ENCODE results near the gene PDZRN3. TPM values are rescaled to one million over a fixed set of nuclear protein-coding genes. Genes with fewer than 3 reads are reported as not detected.

Gene PDZRN3
- total RNA-seq, 1 experiment from 2014 or later, result not detected

GRCh38 chr3:73557986-73558726 lies 66.6 kb downstream of the PDZRN3 start:
- no peaks in the 10 kb centered on the region for H3K9me2 ChIP-seq (ENCODE audit: insufficient read depth)
- no peak overlapping the region for H3K27ac ChIP-seq
- intact Hi-C loops (cut with micrococcal nuclease; ENCODE audit: unreplicated experiment), result no loop called here
- no peaks in the 10 kb centered on the region for H3K9me3 ChIP-seq (ENCODE audit: insufficient read depth, low read depth)
- no peaks in the 10 kb centered on the region for H4K20me1 ChIP-seq (ENCODE audit: insufficient read depth)
- no peaks in the 10 kb centered on the region for H3F3A ChIP-seq (ENCODE audit: insufficient read depth, low read depth)
- H3K4me1 ChIP-seq (replicated peaks; ENCODE audit: insufficient read depth), result no peaks in the 10 kb centered on the region
- no peak overlapping the region for H2AFZ ChIP-seq
- TF ChIP-seq EZH2 (IDR thresholded peaks at IDR 0.05; ENCODE audit: low read depth), result no peak
- no peak for TF ChIP-seq CTCF (conservative IDR thresholded peaks at IDR 0.05)
- H3K79me2 ChIP-seq (ENCODE audit: low read depth), result no peaks in the 10 kb centered on the region
- H3K27me3 ChIP-seq (ENCODE audit: insufficient read depth, low read depth), result peaks cover 8% of the 10 kb centered on the region; the same call in 1 of the 2 replicates
- BruUV-seq (replicated peaks), result no TSS peak
- no peaks in the 10 kb centered on the region for H3K36me3 ChIP-seq (ENCODE audit: low read depth)
- no peak overlapping the region for H3K4me3 ChIP-seq
- CTCF ChIA-PET, result no interaction called here
- DNase-seq, result no peak
- POLR2A ChIA-PET (ENCODE audit: unreplicated experiment), result no interaction called here
- H3K4me2 ChIP-seq, result no peak overlapping the region

- intact Hi-C loops (cut with micrococcal nuclease; ENCODE audit: unreplicated experiment), result no loop called here
- H3K9me3 ChIP-seq (ENCODE audit: insufficient read depth, low read depth), result no peaks in the 10 kb centered on the region
Observed at GRCh38 chr3:73556520-73557372, 68.0 kb downstream of the PDZRN3 start.

GRCh38 chr3:73555076-73555475 lies 69.7 kb downstream of the PDZRN3 start:
- no peak for DNase-seq
- H3K9me3 ChIP-seq (ENCODE audit: insufficient read depth, low read depth), result no peaks in the 10 kb centered on the region
- no peaks in the 10 kb centered on the region for H4K20me1 ChIP-seq (ENCODE audit: insufficient read depth)
- H3K27ac ChIP-seq, result no peak overlapping the region
- no peak overlapping the region for H3K4me2 ChIP-seq
- no peak for TF ChIP-seq EZH2 (IDR thresholded peaks at IDR 0.05; ENCODE audit: low read depth)
- TF ChIP-seq CTCF (conservative IDR thresholded peaks at IDR 0.05), result no peak
- H3K36me3 ChIP-seq (ENCODE audit: low read depth), result no peaks in the 10 kb centered on the region
- no peaks in the 10 kb centered on the region for H3F3A ChIP-seq (ENCODE audit: insufficient read depth, low read depth)
- no peaks in the 10 kb centered on the region for H3K27me3 ChIP-seq (ENCODE audit: insufficient read depth, low read depth)
- BruUV-seq (replicated peaks), result no TSS peak
- H3K79me2 ChIP-seq (ENCODE audit: low read depth), result no peaks in the 10 kb centered on the region
- ChIA-PET POLR2A (ENCODE audit: unreplicated experiment) (no interaction called here), CTCF (no interaction called here)
- intact Hi-C loops (cut with micrococcal nuclease; ENCODE audit: unreplicated experiment), result no loop called here
- no peaks in the 10 kb centered on the region for H3K4me1 ChIP-seq (replicated peaks; ENCODE audit: insufficient read depth)
- H3K9me2 ChIP-seq (ENCODE audit: insufficient read depth), result no peaks in the 10 kb centered on the region
- no peak overlapping the region for H2AFZ ChIP-seq
- no peak overlapping the region for H3K4me3 ChIP-seq

More at GRCh38 chr3:73556520-73557372, 68.0 kb downstream of the PDZRN3 start:
- Histone ChIP-seq H3K79me2 (ENCODE audit: low read depth) (no peaks in the 10 kb centered on the region), H2AFZ (no peak overlapping the region), H3K27me3 (ENCODE audit: insufficient read depth, low read depth) (peaks cover 8% of the 10 kb centered on the region; the same call in 1 of the 2 replicates), H3K36me3 (ENCODE audit: low read depth) (no peaks in the 10 kb centered on the region), H3K27ac (no peak overlapping the region), H3K4me2 (no peak overlapping the region), H4K20me1 (ENCODE audit: insufficient read depth) (no peaks in the 10 kb centered on the region), H3K4me3 (no peak overlapping the region), H3F3A (ENCODE audit: insufficient read depth, low read depth) (no peaks in the 10 kb centered on the region), H3K4me1 (replicated peaks; ENCODE audit: insufficient read depth) (no peaks in the 10 kb centered on the region), H3K9me2 (ENCODE audit: insufficient read depth) (no peaks in the 10 kb centered on the region)
- DNase-seq, result no peak
- BruUV-seq (replicated peaks), result no TSS peak
- ChIA-PET CTCF (no interaction called here), POLR2A (ENCODE audit: unreplicated experiment) (no interaction called here)
- no peak for TF ChIP-seq CTCF (conservative IDR thresholded peaks at IDR 0.05)
- no peak for TF ChIP-seq EZH2 (IDR thresholded peaks at IDR 0.05; ENCODE audit: low read depth)

All from PC-9 (cell line).